ENCODE results near the gene ITPKB. TPM values are rescaled to one million over a fixed set of nuclear protein-coding genes. Genes with fewer than 3 reads are reported as not detected.

ITPKB gene
- total and polyA plus RNA-seq, 2 of the 13 experiments (the other 11 are each of a cell fraction or from before 2014, with no cell fraction given): not detected

DNA sequence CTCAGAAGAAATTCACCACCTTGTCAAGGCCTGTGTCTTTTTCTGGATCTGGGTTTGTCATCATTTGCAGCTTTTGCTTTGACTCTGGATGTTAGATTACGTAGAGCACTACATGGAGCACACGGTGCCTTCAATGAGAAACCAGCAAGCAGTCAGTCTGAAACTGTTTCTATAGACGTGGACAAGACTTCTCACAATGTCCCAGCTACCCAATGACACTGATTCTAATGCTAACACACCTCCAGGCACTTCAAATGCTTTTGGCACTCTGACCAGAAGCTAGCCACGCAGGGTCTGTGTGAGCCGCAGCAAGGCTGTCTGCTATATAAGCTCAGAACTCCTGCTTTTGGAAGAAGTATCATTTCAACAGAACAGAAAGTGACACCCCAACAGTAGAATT, 38.2 kb downstream of the ITPKB start:
- H3K27ac ChIP-seq (ENCODE audit: extremely low read length, insufficient read depth, low read length): no peak overlapping the region
- no peak overlapping the region for H3K4me2 ChIP-seq (ENCODE audit: low read depth, low read length)
- in situ Hi-C loops (cut with HindIII; ENCODE audit: extremely low pct_ligation_motif_present, low pct_unique_long_range_greater_than_20kb) (no loop called here), intact Hi-C loops (cut with micrococcal nuclease; ENCODE audit: unreplicated experiment) (no loop called here)
- H3K4me3 ChIP-seq (replicated peaks in 1 of 3; ENCODE audit: insufficient read depth in 1 of 3, low read depth in 2 of 3, low read length in 3 of 3): no peak overlapping the region
- TF ChIP-seq, protein P1, sequence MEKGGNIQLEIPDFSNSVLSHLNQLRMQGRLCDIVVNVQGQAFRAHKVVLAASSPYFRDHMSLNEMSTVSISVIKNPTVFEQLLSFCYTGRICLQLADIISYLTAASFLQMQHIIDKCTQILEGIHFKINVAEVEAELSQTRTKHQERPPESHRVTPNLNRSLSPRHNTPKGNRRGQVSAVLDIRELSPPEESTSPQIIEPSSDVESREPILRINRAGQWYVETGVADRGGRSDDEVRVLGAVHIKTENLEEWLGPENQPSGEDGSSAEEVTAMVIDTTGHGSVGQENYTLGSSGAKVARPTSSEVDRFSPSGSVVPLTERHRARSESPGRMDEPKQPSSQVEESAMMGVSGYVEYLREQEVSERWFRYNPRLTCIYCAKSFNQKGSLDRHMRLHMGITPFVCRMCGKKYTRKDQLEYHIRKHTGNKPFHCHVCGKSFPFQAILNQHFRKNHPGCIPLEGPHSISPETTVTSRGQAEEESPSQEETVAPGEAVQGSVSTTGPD (CRISPR knock-in tag; IDR thresholded peaks at IDR 0.05): no peak
- TF ChIP-seq POLR2A (IDR thresholded peaks at IDR 0.05; ENCODE audit: insufficient read depth in 1 of 2, low read depth in 2 of 2, low read length in 2 of 2) (no peak), ZNF414 (CRISPR knock-in tag; IDR thresholded peaks at IDR 0.05) (no peak), ZKSCAN5 (CRISPR knock-in tag; IDR thresholded peaks at IDR 0.05) (no peak), THYN1 (CRISPR knock-in tag; IDR thresholded peaks at IDR 0.05; ENCODE audit: borderline replicate concordance, low read depth) (no peak), KAT7 (CRISPR knock-in tag; IDR thresholded peaks at IDR 0.05; ENCODE audit: borderline replicate concordance) (no peak), STAT6 (CRISPR knock-in tag; IDR thresholded peaks at IDR 0.05; ENCODE audit: borderline replicate concordance) (no peak), KMT2B (CRISPR knock-in tag; IDR thresholded peaks at IDR 0.05) (no peak), REXO4 (CRISPR knock-in tag; IDR thresholded peaks at IDR 0.05; ENCODE audit: borderline replicate concordance) (no peak), GATA4 (IDR thresholded peaks at IDR 0.05; ENCODE audit: borderline replicate concordance, low read depth) (no peak), RAD21 (CRISPR knock-in tag; IDR thresholded peaks at IDR 0.05) (no peak)
- TF ChIP-seq, protein P2, sequence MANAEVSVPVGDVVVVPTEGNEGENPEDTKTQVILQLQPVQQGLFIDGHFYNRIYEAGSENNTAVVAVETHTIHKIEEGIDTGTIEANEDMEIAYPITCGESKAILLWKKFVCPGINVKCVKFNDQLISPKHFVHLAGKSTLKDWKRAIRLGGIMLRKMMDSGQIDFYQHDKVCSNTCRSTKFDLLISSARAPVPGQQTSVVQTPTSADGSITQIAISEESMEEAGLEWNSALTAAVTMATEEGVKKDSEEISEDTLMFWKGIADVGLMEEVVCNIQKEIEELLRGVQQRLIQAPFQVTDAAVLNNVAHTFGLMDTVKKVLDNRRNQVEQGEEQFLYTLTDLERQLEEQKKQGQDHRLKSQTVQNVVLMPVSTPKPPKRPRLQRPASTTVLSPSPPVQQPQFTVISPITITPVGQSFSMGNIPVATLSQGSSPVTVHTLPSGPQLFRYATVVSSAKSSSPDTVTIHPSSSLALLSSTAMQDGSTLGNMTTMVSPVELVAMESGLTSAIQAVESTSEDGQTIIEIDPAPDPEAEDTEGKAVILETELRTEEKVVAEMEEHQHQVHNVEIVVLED (CRISPR knock-in tag; IDR thresholded peaks at IDR 0.05; ENCODE audit: borderline replicate concordance): no peak
- DNase-seq (ENCODE audit: low spot score) (no peak), FAIRE-seq (no peak), ATAC-seq (no peak)
- H3K4me1 ChIP-seq (ENCODE audit: insufficient read depth, low read length): no peaks in the 10 kb centered on the region
- no TSS peak for BruUV-seq (replicated peaks)
- H3K27me3 ChIP-seq (ENCODE audit: control insufficient read depth in 1 of 2, insufficient read depth in 2 of 2, low read length in 2 of 2): peaks cover 0 to 34% of the 10 kb centered on the region in 2 experiments; a peak in 2 of 5 replicates
- no peak overlapping the region for H3K9ac ChIP-seq (ENCODE audit: insufficient read depth, low read depth, low read length)
- CTCF ChIA-PET (ENCODE audit: low intra/inter-chr PET ratio, low total read pairs): no interaction called here
- 38% methylated on average over 3 of the region's 5 CpGs for WGBS (ENCODE audit: low lambda C conversion rate)
- no peaks in the 10 kb centered on the region for H3K9me3 ChIP-seq (ENCODE audit: low read length)
- H3K79me2 ChIP-seq (ENCODE audit: insufficient read depth, low read length): no peaks in the 10 kb centered on the region
- H2AFZ ChIP-seq (ENCODE audit: low read length): no peak overlapping the region
- no peaks in the 10 kb centered on the region for H3K36me3 ChIP-seq (replicated peaks in 1 of 2; ENCODE audit: control insufficient read depth in 1 of 2, insufficient read depth in 2 of 2, low read length in 2 of 2)
- POLR2A ChIA-PET: no interaction called here
- H4K20me1 ChIP-seq (ENCODE audit: insufficient read depth, low read length): no peaks in the 10 kb centered on the region
